Keratinocyte (primary cell): ENCODE measurements around the gene AGO3. TPM values are rescaled to one million over a fixed set of nuclear protein-coding genes. Genes with fewer than 3 reads are reported as not detected.

ENCODE experiments used
- DNase-seq: peaks from one replicate; pipeline ENCODE4 v3.0.0-alpha.2; 2011; ENCODE audit warnings: low read depth, missing footprints, low spot score
- FAIRE-seq: peaks from 2 replicates; lab custom pipeline; 2011; peaks lifted over from hg19 to GRCh38; lab: Jason Lieb, UNC
- H2AFZ ChIP-seq: 2 replicates; pipeline ENCODE4 v1.6.0; 2012; ENCODE audit warnings: low read length, control low read depth, inconsistent platforms; ENCODE audit not compliant: control insufficient read depth
- H3K27ac ChIP-seq: 2 replicates; pipeline ENCODE4 v1.5.1; 2011; ENCODE audit warnings: low read length; ENCODE audit not compliant: control insufficient read depth, insufficient read depth
- H3K27me3 ChIP-seq: 3 replicates; pipeline ENCODE4 v1.6.0; 2011; ENCODE audit warnings: low read length; ENCODE audit not compliant: control insufficient read depth, insufficient read depth; ENCODE audit errors: extremely low read depth
- H3K36me3 ChIP-seq, 2 experiments: 2 replicates in 1 of 2; 3 replicates in 1 of 2; pipeline ENCODE4 v1.5.1; 2011; ENCODE audit warnings: low read length in 2 of 2, mild to moderate bottlenecking in 1 of 2; ENCODE audit not compliant: control insufficient read depth in 2 of 2, insufficient read depth in 2 of 2; ENCODE audit errors: extremely low read depth in 1 of 2
- H3K4me1 ChIP-seq: 3 replicates; pipeline ENCODE4 v1.5.1; 2011; ENCODE audit warnings: low read length; ENCODE audit not compliant: control insufficient read depth, insufficient read depth; ENCODE audit errors: extremely low read depth
- H3K4me2 ChIP-seq: 3 replicates; pipeline ENCODE4 v1.6.0; 2011; ENCODE audit warnings: low read depth, low read length; ENCODE audit not compliant: control insufficient read depth, insufficient read depth; ENCODE audit errors: extremely low read depth
- H3K4me3 ChIP-seq, 3 experiments: fragments of 200-600 bp in 1 of 3; sonication (generic) in 1 of 3; 2 replicates in 2 of 3; 3 replicates in 1 of 3; pipeline ENCODE4 v1.5.1; 2011 to 2016; ENCODE audit warnings: low read length in 3 of 3, mild to moderate bottlenecking in 3 of 3, control low read depth in 2 of 3, inconsistent platforms in 1 of 3, low read depth in 1 of 3, mixed read lengths in 1 of 3, mixed run types in 1 of 3, moderate library complexity in 1 of 3; ENCODE audit not compliant: control insufficient read depth in 2 of 3, insufficient read depth in 2 of 3; ENCODE audit errors: extremely low read depth in 1 of 3
- H3K79me2 ChIP-seq: 2 replicates; pipeline ENCODE4 v1.6.0; 2012; ENCODE audit warnings: low read length; ENCODE audit not compliant: control insufficient read depth, insufficient read depth
- H3K9ac ChIP-seq: 3 replicates; pipeline ENCODE4 v1.6.0; 2011; ENCODE audit warnings: low read length; ENCODE audit not compliant: control insufficient read depth, insufficient read depth; ENCODE audit errors: extremely low read depth
- H3K9me1 ChIP-seq: 3 replicates; pipeline ENCODE4 v1.6.0; 2011; ENCODE audit warnings: low read length; ENCODE audit not compliant: control insufficient read depth, insufficient read depth; ENCODE audit errors: extremely low read depth
- H3K9me3 ChIP-seq: 2 replicates; pipeline ENCODE4 v1.5.1; 2012; ENCODE audit warnings: low read depth, low read length; ENCODE audit not compliant: control insufficient read depth
- H4K20me1 ChIP-seq: 3 replicates; pipeline ENCODE4 v1.6.0; 2011; ENCODE audit warnings: low read length; ENCODE audit not compliant: control insufficient read depth, insufficient read depth; ENCODE audit errors: extremely low read depth
- EZH2 ChIP-seq: IDR thresholded peaks from one replicate; pipeline ENCODE4 v1.6.1; 2012; ENCODE audit warnings: inconsistent platforms, mild to moderate bottlenecking, low read length, moderate library complexity
- dilution Hi-C: fragments of 300-500 bp; cut with MboI; formaldehyde crosslinking; loops from one replicate; pipeline ENCODE4 v1.7.0; 2020; ENCODE audit warnings: low sequenced_read_pairs; ENCODE audit not compliant: extremely low pct_ligation_motif_present
- polyA plus RNA-seq, 5 experiments: library from polyadenylated mRNA; depleted of rRNA in 3 of 5; stranded (reverse) in 3 of 5; stranded (forward) in 1 of 5; unstranded in 1 of 5; fragments of >200 nt; gene quantifications; 1 replicate in 1 of 5; 2 replicates in 3 of 5; 3 replicates in 1 of 5; pipeline versions ENCODE4 v1.2.1 to v1.2.3, GENCODE V29; 2011 to 2012; ENCODE audit warnings: missing spikeins in 2 of 5, low read depth in 1 of 5, low replicate concordance in 1 of 5
- TF ChIP-seq, protein P1 (sequence below), 3 experiments: IDR thresholded peaks in 1 of 3; conservative IDR thresholded peaks in 1 of 3; optimal IDR thresholded peaks in 1 of 3; 2 replicates in 2 of 3; 3 replicates in 1 of 3; pipeline versions ENCODE3 to v1.5.1; 2011; ENCODE audit warnings: low read length in 3 of 3, mild to moderate bottlenecking in 3 of 3, moderate library complexity in 2 of 3, control low read depth in 1 of 3, inconsistent platforms in 1 of 3; ENCODE audit not compliant: insufficient read depth in 2 of 3; ENCODE audit errors: extremely low read depth in 1 of 3

The AGO3 gene
- polyA plus RNA-seq, 1 donor (not counting 4 experiments of a cell fraction or from before 2014, with no cell fraction given) = 14.0 TPM

DNA sequence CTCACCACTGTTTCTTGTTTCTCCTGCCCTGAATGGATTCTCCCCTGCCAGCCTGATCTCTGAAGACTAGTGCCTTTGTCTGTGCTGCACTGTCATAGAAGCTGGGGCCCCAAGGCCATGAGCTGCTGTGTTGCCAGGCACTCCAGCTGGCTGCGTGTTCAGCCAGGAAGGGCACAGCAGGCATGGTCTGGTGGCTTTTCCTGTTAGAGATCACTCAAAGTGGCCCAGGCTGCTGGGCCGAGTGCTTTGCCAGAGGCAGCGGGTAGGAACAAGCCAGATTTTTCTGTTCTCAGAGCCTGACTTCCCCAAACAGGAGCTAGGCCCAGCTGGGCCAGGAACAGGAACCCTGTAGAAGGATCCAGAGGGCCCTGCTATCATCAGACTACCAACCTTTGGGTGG, 163.0 kb downstream of the AGO3 start:
- no peak for FAIRE-seq
- peaks cover 32 to 50% of the 10 kb centered on the region in 2 experiments for H3K36me3 ChIP-seq
- peaks cover 2% of the 10 kb centered on the region for H3K9me1 ChIP-seq
- H3K4me3 ChIP-seq = no peak overlapping the region
- no peaks in the 10 kb centered on the region for H3K27me3 ChIP-seq
- DNase-seq = no peak
- H3K9me3 ChIP-seq = no peaks in the 10 kb centered on the region
- TF ChIP-seq, protein P1, sequence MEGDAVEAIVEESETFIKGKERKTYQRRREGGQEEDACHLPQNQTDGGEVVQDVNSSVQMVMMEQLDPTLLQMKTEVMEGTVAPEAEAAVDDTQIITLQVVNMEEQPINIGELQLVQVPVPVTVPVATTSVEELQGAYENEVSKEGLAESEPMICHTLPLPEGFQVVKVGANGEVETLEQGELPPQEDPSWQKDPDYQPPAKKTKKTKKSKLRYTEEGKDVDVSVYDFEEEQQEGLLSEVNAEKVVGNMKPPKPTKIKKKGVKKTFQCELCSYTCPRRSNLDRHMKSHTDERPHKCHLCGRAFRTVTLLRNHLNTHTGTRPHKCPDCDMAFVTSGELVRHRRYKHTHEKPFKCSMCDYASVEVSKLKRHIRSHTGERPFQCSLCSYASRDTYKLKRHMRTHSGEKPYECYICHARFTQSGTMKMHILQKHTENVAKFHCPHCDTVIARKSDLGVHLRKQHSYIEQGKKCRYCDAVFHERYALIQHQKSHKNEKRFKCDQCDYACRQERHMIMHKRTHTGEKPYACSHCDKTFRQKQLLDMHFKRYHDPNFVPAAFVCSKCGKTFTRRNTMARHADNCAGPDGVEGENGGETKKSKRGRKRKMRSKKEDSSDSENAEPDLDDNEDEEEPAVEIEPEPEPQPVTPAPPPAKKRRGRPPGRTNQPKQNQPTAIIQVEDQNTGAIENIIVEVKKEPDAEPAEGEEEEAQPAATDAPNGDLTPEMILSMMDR (optimal IDR thresholded peaks at IDR 0.05 in 1 of 3, IDR thresholded peaks at IDR 0.05 in 1 of 3, conservative IDR thresholded peaks at IDR 0.05 in 1 of 3; ENCODE audit: extremely low read depth in 1 of 3, insufficient read depth in 2 of 3, low read length in 3 of 3) = no peak
- TF ChIP-seq EZH2 = no peak
- H3K4me2 ChIP-seq = no peak overlapping the region
- H3K4me1 ChIP-seq = peaks cover 5% of the 10 kb centered on the region
- no peak overlapping the region for H3K9ac ChIP-seq
- H4K20me1 ChIP-seq = no peaks in the 10 kb centered on the region
- dilution Hi-C loops = no loop called here
- H3K27ac ChIP-seq = no peak overlapping the region
- peaks cover 32% of the 10 kb centered on the region for H3K79me2 ChIP-seq
- no peak overlapping the region for H2AFZ ChIP-seq

DNA sequence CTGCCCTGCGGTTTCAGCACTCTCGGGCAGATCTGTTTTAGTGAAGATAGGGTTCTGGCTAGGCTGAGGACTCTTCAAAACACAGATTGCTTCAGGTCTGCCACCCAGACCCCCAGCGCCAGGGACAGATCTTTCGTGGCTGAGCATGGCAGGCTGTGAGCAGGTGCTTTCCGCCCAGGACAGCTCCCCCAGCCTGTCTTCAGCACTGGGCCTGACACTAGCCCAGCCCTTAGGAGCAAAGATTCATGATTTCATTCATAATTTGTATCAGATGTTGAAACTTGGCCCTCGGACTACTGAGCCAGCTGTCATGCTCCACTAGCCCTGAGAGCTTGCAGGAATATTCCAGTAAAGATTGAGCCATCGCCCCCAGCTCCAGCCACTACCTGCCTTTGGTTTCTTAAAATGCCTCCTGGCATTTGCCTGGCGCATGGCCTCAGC, 163.7 kb downstream of the AGO3 start:
- H3K4me3 ChIP-seq = no peak overlapping the region

More for the DNA sequence above, 163.7 kb downstream of the AGO3 start:
- DNase-seq (no peak), FAIRE-seq (no peak)
- H3K9me1 ChIP-seq = peaks cover 2% of the 10 kb centered on the region
- peaks cover 25% of the 10 kb centered on the region for H3K79me2 ChIP-seq
- peaks cover 5% of the 10 kb centered on the region for H3K4me1 ChIP-seq
- TF ChIP-seq EZH2 = no peak
- TF ChIP-seq, protein P1 (optimal IDR thresholded peaks at IDR 0.05 in 1 of 3, IDR thresholded peaks at IDR 0.05 in 1 of 3, conservative IDR thresholded peaks at IDR 0.05 in 1 of 3; ENCODE audit: extremely low read depth in 1 of 3, insufficient read depth in 2 of 3, low read length in 3 of 3) = no peak
- H2AFZ ChIP-seq = no peak overlapping the region
- H4K20me1 ChIP-seq = no peaks in the 10 kb centered on the region
- no peak overlapping the region for H3K27ac ChIP-seq
- dilution Hi-C loops = no loop called here
- H3K27me3 ChIP-seq = no peaks in the 10 kb centered on the region
- no peaks in the 10 kb centered on the region for H3K9me3 ChIP-seq
- H3K36me3 ChIP-seq = peaks cover 32 to 46% of the 10 kb centered on the region in 2 experiments
- H3K4me2 ChIP-seq = no peak overlapping the region
- H3K9ac ChIP-seq = no peak overlapping the region
